ENCODE data around the gene KCNG2.

DNA sequence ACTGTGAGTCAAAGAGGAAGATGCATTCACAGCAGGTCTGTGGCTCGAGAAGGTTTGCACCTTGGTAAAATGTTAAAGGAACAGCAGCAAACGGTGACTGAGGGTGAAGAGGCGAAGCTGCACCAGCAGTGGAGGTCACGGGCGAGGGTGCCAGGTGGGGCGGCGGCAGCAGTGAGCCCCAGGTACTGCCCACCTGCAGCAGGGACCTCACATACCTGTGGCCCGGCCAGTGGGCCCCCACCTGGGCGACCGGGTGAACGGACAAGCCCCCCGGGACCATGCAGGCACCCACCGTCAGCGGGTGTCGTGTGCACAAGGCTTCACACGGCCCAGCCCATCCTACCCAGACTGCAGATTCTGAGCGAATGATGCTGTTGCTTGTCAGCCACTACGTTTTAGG, 23.6 kb upstream of the KCNG2 start:
- TF ChIP-seq, protein P1, sequence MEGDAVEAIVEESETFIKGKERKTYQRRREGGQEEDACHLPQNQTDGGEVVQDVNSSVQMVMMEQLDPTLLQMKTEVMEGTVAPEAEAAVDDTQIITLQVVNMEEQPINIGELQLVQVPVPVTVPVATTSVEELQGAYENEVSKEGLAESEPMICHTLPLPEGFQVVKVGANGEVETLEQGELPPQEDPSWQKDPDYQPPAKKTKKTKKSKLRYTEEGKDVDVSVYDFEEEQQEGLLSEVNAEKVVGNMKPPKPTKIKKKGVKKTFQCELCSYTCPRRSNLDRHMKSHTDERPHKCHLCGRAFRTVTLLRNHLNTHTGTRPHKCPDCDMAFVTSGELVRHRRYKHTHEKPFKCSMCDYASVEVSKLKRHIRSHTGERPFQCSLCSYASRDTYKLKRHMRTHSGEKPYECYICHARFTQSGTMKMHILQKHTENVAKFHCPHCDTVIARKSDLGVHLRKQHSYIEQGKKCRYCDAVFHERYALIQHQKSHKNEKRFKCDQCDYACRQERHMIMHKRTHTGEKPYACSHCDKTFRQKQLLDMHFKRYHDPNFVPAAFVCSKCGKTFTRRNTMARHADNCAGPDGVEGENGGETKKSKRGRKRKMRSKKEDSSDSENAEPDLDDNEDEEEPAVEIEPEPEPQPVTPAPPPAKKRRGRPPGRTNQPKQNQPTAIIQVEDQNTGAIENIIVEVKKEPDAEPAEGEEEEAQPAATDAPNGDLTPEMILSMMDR (IDR thresholded peaks at IDR 0.05): no peak
- no peak for TF ChIP-seq EZH2 (IDR thresholded peaks at IDR 0.05; ENCODE audit: borderline replicate concordance, insufficient read depth, low read depth, low read length, poor library complexity, severe bottlenecking)
